ENCODE results near the gene OR52N1. TPM values are rescaled to one million over a fixed set of nuclear protein-coding genes. Genes with fewer than 3 reads are reported as not detected.

OR52N1 gene
- total RNA-seq, 1 experiment from 2014 or later, result not detected

GRCh38 chr11:5737091-5737490 is 54.0 kb downstream of the OR52N1 start:
- H3K36me3 ChIP-seq (ENCODE audit: control insufficient read depth in 1 of 2, insufficient read depth in 2 of 2, low read length in 2 of 2), result no peaks in the 10 kb centered on the region
- no peak overlapping the region for H3K4me3 ChIP-seq (replicated peaks in 1 of 2; ENCODE audit: low read depth in 1 of 2, low read length in 2 of 2)
- ChIA-PET POLR2A (no interaction called here), CTCF (no interaction called here), RAD21 (ENCODE audit: low non-redundant PET in 1 of 2, low total read pairs in 2 of 2, uncharacterized antibody in 2 of 2, unreplicated experiment in 2 of 2) (no interaction called here)
- no peaks in the 10 kb centered on the region for H3K4me1 ChIP-seq (ENCODE audit: control insufficient read depth in 1 of 2, insufficient read depth in 2 of 2, low read length in 2 of 2)
- DNase-seq (ENCODE audit: low read depth, low spot score) (no peak), ATAC-seq (no peak)
- no peak overlapping the region for H3K27ac ChIP-seq (ENCODE audit: low read depth, low read length)
- no TSS peak for BruUV-seq (replicated peaks)
- TF ChIP-seq CTCF (IDR thresholded peaks at IDR 0.05 in 2 of 3, conservative IDR thresholded peaks at IDR 0.05 in 1 of 3; ENCODE audit: borderline replicate concordance in 1 of 3, insufficient read depth in 1 of 3, low read depth in 2 of 3, low read length in 2 of 3), result no peak
- no peak for TF ChIP-seq JUND (IDR thresholded peaks at IDR 0.05)
- TF ChIP-seq MAX (IDR thresholded peaks at IDR 0.05), result no peak
- TF ChIP-seq CEBPB (IDR thresholded peaks at IDR 0.05; ENCODE audit: low read depth), result no peak
- no peak for TF ChIP-seq EGR1 (IDR thresholded peaks at IDR 0.05; ENCODE audit: low read depth)
- H2AFZ ChIP-seq (ENCODE audit: low read depth, low read length, poor library complexity, severe bottlenecking), result no peak overlapping the region
- no peak overlapping the region for H3K4me2 ChIP-seq (ENCODE audit: low read length)
- intact Hi-C loops (cut with micrococcal nuclease), result no loop called here
- H3K9me3 ChIP-seq (ENCODE audit: control insufficient read depth in 1 of 2, insufficient read depth in 1 of 2, low read depth in 1 of 2, low read length in 2 of 2), result no peaks in the 10 kb centered on the region
- no peaks in the 10 kb centered on the region for H4K20me1 ChIP-seq (ENCODE audit: insufficient read depth)
- H3K9me2 ChIP-seq (ENCODE audit: insufficient read depth), result no peaks in the 10 kb centered on the region
- peaks cover 87% of the 10 kb centered on the region for H3K27me3 ChIP-seq (ENCODE audit: insufficient read depth, low read length)
- H3K79me2 ChIP-seq (ENCODE audit: insufficient read depth, low read length), result no peaks in the 10 kb centered on the region
- H3K9ac ChIP-seq (ENCODE audit: low read length), result no peak overlapping the region

Other genes with a start within 250 kb of the OR52N1 start
- not detected for gene OR52H1, start 242.7 kb downstream of the OR52N1 start, total RNA-seq (2021; ENCODE audit: unreplicated experiment)
- not detected for gene OR52B6, start 210.4 kb downstream of the OR52N1 start, total RNA-seq (2021; ENCODE audit: unreplicated experiment)
- 3.0 TPM for gene TRIM6, start 194.6 kb downstream of the OR52N1 start, total RNA-seq (2021; ENCODE audit: unreplicated experiment)
- gene TRIM34, start 166.3 kb downstream of the OR52N1 start, total RNA-seq (2021; ENCODE audit: unreplicated experiment), result 0.42 TPM
- gene TRIM5, start 106.2 kb downstream of the OR52N1 start, total RNA-seq (2021; ENCODE audit: unreplicated experiment), result 13.7 TPM
- gene TRIM22, start 101.5 kb downstream of the OR52N1 start, total RNA-seq (2021; ENCODE audit: unreplicated experiment), result 0.61 TPM
- gene OR56B1, start 54.8 kb downstream of the OR52N1 start, total RNA-seq (2021; ENCODE audit: unreplicated experiment), result not detected
- gene OR52N4, start 37.0 kb downstream of the OR52N1 start, total RNA-seq (2021; ENCODE audit: unreplicated experiment), result not detected
- gene OR52N5, start 7.9 kb downstream of the OR52N1 start, total RNA-seq (2021; ENCODE audit: unreplicated experiment), result not detected
- not detected for gene OR52N2, start 17.7 kb upstream of the OR52N1 start, total RNA-seq (2021; ENCODE audit: unreplicated experiment)
- not detected for gene OR52E6, start 50.6 kb upstream of the OR52N1 start, total RNA-seq (2021; ENCODE audit: unreplicated experiment)
- gene OR52E8, start 66.4 kb upstream of the OR52N1 start, total RNA-seq (2021; ENCODE audit: unreplicated experiment), result not detected
- gene OR52E4, start 89.4 kb upstream of the OR52N1 start, total RNA-seq (2021; ENCODE audit: unreplicated experiment), result not detected
- gene OR52E5, start 101.9 kb upstream of the OR52N1 start, total RNA-seq (2021; ENCODE audit: unreplicated experiment), result not detected
- not detected for gene OR56A3, start 151.0 kb upstream of the OR52N1 start, total RNA-seq (2021; ENCODE audit: unreplicated experiment)
- gene OR56A5, start 177.2 kb upstream of the OR52N1 start, total RNA-seq (2021; ENCODE audit: unreplicated experiment), result not detected
- gene OR52L1, start 195.7 kb upstream of the OR52N1 start, total RNA-seq (2021; ENCODE audit: unreplicated experiment), result not detected
- gene OR56A4, start 215.7 kb upstream of the OR52N1 start, total RNA-seq (2021; ENCODE audit: unreplicated experiment), result not detected
- not detected for gene OR56A1, start 239.5 kb upstream of the OR52N1 start, total RNA-seq (2021; ENCODE audit: unreplicated experiment)